Parathyroid adenoma (tissue), 2 donors: ENCODE results near the gene PLA2G2D.

Experiments
- H2AFZ ChIP-seq: fragments of 300-600 bp; sonication (generic); one replicate; pipeline ENCODE4 v1.7.0; 2017; ENCODE audit warnings: antibody characterized with exemption, mild to moderate bottlenecking
- H3K27ac ChIP-seq: fragments of 300-600 bp; sonication (generic); one replicate; pipeline ENCODE4 v1.7.0; 2017
- H3K27me3 ChIP-seq: fragments of 300-600 bp; sonication (generic); one replicate; pipeline ENCODE4 v1.7.0; 2017; ENCODE audit warnings: low read length; ENCODE audit not compliant: control insufficient read depth, insufficient read depth
- H3K36me3 ChIP-seq: fragments of 300-600 bp; sonication (generic); one replicate; pipeline ENCODE4 v1.7.0; 2017; ENCODE audit warnings: low read length; ENCODE audit not compliant: control insufficient read depth, insufficient read depth
- H3K4me1 ChIP-seq: fragments of 300-600 bp; sonication (generic); one replicate; pipeline ENCODE4 v1.7.0; 2017; ENCODE audit warnings: control low read depth
- H3K4me2 ChIP-seq: fragments of 300-600 bp; sonication (generic); one replicate; pipeline ENCODE4 v1.7.0; 2017; ENCODE audit warnings: low read length
- H3K4me3 ChIP-seq: fragments of 300-600 bp; sonication (generic); one replicate; pipeline ENCODE4 v1.7.0; 2017; ENCODE audit warnings: low read depth, low read length
- H3K79me2 ChIP-seq: fragments of 300-600 bp; sonication (generic); one replicate; pipeline ENCODE4 v1.7.0; 2017; ENCODE audit warnings: control low read depth
- H3K9ac ChIP-seq: fragments of 300-600 bp; sonication (generic); one replicate; pipeline ENCODE4 v1.7.0; 2017; ENCODE audit warnings: mild to moderate bottlenecking
- H3K9me3 ChIP-seq: fragments of 300-600 bp; sonication (generic); one replicate; pipeline ENCODE4 v1.7.0; 2017; ENCODE audit warnings: low read length; ENCODE audit not compliant: control insufficient read depth
- CTCF ChIP-seq: fragments of 300-600 bp; sonication (generic); IDR thresholded peaks from one replicate; pipeline ENCODE4 v1.7.0; 2017; ENCODE audit warnings: antibody characterized with exemption, mild to moderate bottlenecking
- donor health status: primary hyperparathyroidism.

Gene PLA2G2D

DNA sequence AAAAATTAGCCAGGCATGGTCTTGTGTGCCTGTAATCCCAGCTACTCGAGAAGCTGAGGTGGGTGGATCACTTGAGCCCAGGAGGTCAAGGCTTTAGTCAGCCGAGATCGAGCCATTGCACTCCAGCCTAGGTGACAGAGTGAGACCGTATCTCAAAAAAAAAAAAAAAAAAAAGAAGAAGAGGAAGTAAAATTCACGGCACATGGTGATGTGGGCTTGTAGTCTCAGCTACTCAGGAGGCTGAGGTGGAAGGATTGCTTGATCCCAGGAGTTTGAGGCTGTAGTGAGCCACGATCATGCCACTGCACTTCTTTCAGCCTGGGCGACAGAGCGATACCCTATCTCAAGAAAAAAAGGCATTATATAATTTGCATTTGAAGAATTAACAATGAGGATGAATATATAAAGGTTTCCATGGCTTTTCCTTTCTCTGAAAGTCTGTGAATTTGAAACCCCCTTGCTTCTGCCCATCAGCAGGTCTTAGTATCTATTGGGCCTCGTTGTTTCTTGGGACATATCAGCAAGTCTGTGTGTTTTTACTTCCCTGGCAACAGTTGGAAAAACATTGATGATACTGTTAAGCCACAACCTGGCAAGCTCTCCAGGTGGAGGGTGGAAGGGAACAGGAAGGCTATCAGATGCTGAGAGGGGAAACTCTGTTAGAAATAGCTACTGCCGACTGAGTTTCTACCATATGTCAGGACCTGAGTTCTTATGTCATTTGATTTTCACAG is 4.6 kb upstream of the PLA2G2D start:
- no peaks in the 10 kb centered on the region for H3K9me3 ChIP-seq
- no peaks in the 10 kb centered on the region for H3K36me3 ChIP-seq
- no peak overlapping the region for H3K4me2 ChIP-seq
- H3K27me3 ChIP-seq: no peaks in the 10 kb centered on the region
- no peak overlapping the region for H2AFZ ChIP-seq
- H3K9ac ChIP-seq: no peak overlapping the region
- no peaks in the 10 kb centered on the region for H3K79me2 ChIP-seq
- H3K27ac ChIP-seq: no peak overlapping the region
- TF ChIP-seq CTCF: no peak
- no peaks in the 10 kb centered on the region for H3K4me1 ChIP-seq
- H3K4me3 ChIP-seq: no peak overlapping the region

DNA sequence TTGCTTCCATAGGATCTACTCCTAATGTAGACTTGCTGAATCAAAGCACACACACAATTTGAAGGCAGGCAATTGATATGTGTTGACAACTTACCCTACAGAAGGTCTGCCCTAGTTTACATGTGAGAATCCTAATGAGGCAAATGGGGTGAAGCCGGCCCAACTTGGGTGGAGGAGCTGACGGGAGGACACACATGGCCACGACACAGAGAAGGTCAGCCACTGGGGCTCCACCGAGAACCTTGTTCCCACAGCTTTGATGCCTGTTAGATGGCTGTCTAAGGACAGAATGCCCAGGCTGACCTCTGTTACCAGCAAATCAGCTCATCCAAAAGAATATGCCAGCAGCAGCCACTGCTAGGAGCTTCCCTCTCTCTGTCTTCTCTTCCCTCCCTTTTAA is 1.5 kb upstream of the PLA2G2D start:
- H3K4me2 ChIP-seq: no peak overlapping the region
- no peak for TF ChIP-seq CTCF

GRCh38 chr1:20117236-20117635 is 2.1 kb downstream of the PLA2G2D start:
- no peaks in the 10 kb centered on the region for H3K27me3 ChIP-seq

More for the DNA sequence above, 1.5 kb upstream of the PLA2G2D start:
- Histone ChIP-seq H3K9me3 (no peaks in the 10 kb centered on the region), H3K27me3 (no peaks in the 10 kb centered on the region), H3K36me3 (no peaks in the 10 kb centered on the region), H3K27ac (no peak overlapping the region), H2AFZ (no peak overlapping the region), H3K9ac (no peak overlapping the region), H3K4me1 (no peaks in the 10 kb centered on the region), H3K79me2 (no peaks in the 10 kb centered on the region), H3K4me3 (no peak overlapping the region)

DNA sequence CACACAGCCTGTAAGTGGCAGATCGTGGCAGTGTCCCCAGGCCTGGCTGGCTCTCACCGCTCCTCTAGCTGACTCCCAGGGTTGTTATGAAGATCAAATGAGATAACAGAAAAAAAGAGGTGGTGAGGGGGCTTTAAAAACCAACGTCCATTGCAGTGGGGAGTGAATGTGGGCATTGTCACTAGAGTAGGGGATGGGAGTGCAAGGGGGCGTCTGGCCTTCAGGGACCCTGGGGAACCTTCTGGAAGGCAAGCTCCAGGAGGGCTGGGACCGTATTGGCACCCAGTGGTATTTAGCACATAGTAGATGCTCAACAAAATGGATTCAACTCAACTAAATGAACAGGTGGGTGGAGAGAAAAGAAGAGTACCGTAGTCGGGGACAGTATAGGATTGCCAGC is 3.4 kb downstream of the PLA2G2D start:
- no peaks in the 10 kb centered on the region for H3K36me3 ChIP-seq
- no peak overlapping the region for H2AFZ ChIP-seq
- H3K4me1 ChIP-seq: no peaks in the 10 kb centered on the region
- H3K27ac ChIP-seq: no peak overlapping the region
- TF ChIP-seq CTCF: no peak
- H3K4me2 ChIP-seq: no peak overlapping the region
- no peaks in the 10 kb centered on the region for H3K79me2 ChIP-seq
- no peaks in the 10 kb centered on the region for H3K27me3 ChIP-seq
- H3K9ac ChIP-seq: no peak overlapping the region
- no peak overlapping the region for H3K4me3 ChIP-seq
- no peaks in the 10 kb centered on the region for H3K9me3 ChIP-seq

More at GRCh38 chr1:20117236-20117635, 2.1 kb downstream of the PLA2G2D start:
- H3K4me1 ChIP-seq: no peaks in the 10 kb centered on the region
- no peak overlapping the region for H3K4me3 ChIP-seq
- no peak overlapping the region for H3K27ac ChIP-seq
- no peak overlapping the region for H3K9ac ChIP-seq
- no peaks in the 10 kb centered on the region for H3K79me2 ChIP-seq
- TF ChIP-seq CTCF: no peak
- no peaks in the 10 kb centered on the region for H3K9me3 ChIP-seq
- no peak overlapping the region for H3K4me2 ChIP-seq
- no peak overlapping the region for H2AFZ ChIP-seq
- no peaks in the 10 kb centered on the region for H3K36me3 ChIP-seq

DNA sequence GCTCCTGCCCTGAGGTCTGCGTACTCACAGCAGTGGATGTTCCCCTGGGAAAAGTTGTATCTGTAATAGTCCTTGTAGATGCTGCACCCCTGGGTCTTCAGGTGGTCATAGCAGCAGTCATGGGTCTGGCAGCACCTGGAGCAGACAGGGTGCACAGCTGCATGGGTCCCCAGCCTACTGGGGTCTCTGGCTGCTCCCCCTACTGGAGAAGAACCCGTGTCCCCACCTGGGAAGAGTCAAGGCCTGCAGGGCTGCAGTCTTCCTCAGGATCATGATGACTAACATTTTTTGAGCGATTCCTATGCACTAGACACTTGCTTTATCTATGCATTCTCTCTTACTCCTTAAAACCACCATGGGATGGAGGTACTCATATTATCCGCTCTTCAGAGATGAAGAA is 3.9 kb downstream of the PLA2G2D start:
- no peaks in the 10 kb centered on the region for H3K27me3 ChIP-seq
- no peaks in the 10 kb centered on the region for H3K4me1 ChIP-seq
- no peak overlapping the region for H3K9ac ChIP-seq
- H3K79me2 ChIP-seq: no peaks in the 10 kb centered on the region
- no peak overlapping the region for H3K27ac ChIP-seq
- H3K36me3 ChIP-seq: no peaks in the 10 kb centered on the region
- no peak for TF ChIP-seq CTCF
- H3K4me2 ChIP-seq: no peak overlapping the region
- no peak overlapping the region for H2AFZ ChIP-seq
- H3K9me3 ChIP-seq: no peaks in the 10 kb centered on the region
- H3K4me3 ChIP-seq: no peak overlapping the region
